GM12891 (cell line): ENCODE measurements around the gene UCKL1.

Experiments used
- DNase-seq: peaks from one replicate; pipeline ENCODE4 v3.0.0; 2011; ENCODE audit warnings: low spot score; ENCODE audit not compliant: insufficient read length
- FAIRE-seq: peaks from 2 replicates; lab custom pipeline; 2011; peaks lifted over from hg19 to GRCh38; lab: Jason Lieb, UNC
- PAX5 ChIP-seq: IDR thresholded peaks from 2 replicates; pipeline ENCODE4 v1.6.1; 2011; ENCODE audit warnings: low read length, moderate library complexity, mild to moderate bottlenecking; ENCODE audit not compliant: insufficient read depth, severe bottlenecking
- POLR2A ChIP-seq: IDR thresholded peaks from 2 replicates; pipeline ENCODE4 v1.6.1; 2011; ENCODE audit warnings: low read depth, low read length, control low read depth
- POLR2AphosphoS5 ChIP-seq: IDR thresholded peaks from 2 replicates; pipeline ENCODE4 v1.6.1; 2011; ENCODE audit warnings: low read depth, low read length, control low read depth
- POU2F2 ChIP-seq: IDR thresholded peaks from 2 replicates; pipeline ENCODE4 v1.6.1; 2011; ENCODE audit warnings: low read depth, mild to moderate bottlenecking, control low read depth, low read length, moderate library complexity
- SPI1 ChIP-seq: IDR thresholded peaks from 2 replicates; pipeline ENCODE4 v1.6.1; 2011; ENCODE audit warnings: low read depth, low read length, control low read depth
- TAF1 ChIP-seq: IDR thresholded peaks from 2 replicates; pipeline ENCODE4 v1.6.1; 2011; ENCODE audit warnings: low read depth, low read length, control low read depth

UCKL1 gene

GRCh38 chr20:63952210-63952535 lies 4.0 kb downstream of the UCKL1 start:
- TF ChIP-seq POLR2AphosphoS5 = no peak
- no peak for TF ChIP-seq POLR2A
- no peak for TF ChIP-seq PAX5
- TF ChIP-seq POU2F2 = no peak
- TF ChIP-seq SPI1 = no peak
- no peak for TF ChIP-seq TAF1
- FAIRE-seq = no peak
- no peak for DNase-seq

DNA sequence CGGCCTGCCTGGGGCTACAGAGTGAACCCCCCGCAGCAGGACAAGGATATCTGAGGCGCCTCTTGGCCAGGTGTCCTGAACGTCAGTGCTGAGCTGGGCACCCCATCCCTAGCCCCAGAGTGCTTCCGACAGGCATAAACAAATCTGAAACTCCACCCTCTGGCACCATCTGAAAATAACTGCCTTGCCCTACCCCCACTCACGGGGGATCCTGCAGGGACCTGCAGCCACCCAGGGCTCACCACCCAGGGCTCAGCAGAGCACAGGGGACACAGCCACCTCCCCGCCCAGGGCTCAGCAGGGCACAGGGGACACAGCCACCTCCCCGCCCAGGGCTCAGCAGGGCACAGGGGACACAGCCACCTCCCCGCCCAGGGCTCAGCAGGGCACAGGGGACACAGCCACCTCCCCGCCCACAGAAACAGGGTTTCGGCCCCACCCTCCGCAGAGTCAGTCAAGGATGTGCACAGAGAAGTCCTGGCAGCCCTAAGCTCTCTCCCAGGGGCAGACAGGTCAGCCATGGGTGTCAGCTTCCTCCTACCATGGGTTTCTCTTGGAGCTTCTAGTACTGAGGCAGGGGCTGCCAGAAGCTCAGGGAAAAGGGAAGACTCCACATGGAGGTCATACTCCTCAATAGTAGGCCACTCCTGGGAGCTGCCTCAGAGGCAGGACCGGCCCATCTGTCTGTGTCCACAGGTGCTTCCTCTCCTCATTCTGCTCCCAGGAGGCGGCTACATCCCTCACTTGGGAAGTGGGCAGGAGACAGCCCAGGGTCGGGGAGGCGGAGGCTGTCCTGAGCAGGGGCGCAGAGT lies 4.6 kb downstream of the UCKL1 start:
- DNase-seq (no peak), FAIRE-seq (no peak)
- TF ChIP-seq TAF1 = no peak
- TF ChIP-seq PAX5 = no peak
- TF ChIP-seq POU2F2 = no peak
- no peak for TF ChIP-seq POLR2A
- no peak for TF ChIP-seq SPI1
- TF ChIP-seq POLR2AphosphoS5 = no peak

DNA sequence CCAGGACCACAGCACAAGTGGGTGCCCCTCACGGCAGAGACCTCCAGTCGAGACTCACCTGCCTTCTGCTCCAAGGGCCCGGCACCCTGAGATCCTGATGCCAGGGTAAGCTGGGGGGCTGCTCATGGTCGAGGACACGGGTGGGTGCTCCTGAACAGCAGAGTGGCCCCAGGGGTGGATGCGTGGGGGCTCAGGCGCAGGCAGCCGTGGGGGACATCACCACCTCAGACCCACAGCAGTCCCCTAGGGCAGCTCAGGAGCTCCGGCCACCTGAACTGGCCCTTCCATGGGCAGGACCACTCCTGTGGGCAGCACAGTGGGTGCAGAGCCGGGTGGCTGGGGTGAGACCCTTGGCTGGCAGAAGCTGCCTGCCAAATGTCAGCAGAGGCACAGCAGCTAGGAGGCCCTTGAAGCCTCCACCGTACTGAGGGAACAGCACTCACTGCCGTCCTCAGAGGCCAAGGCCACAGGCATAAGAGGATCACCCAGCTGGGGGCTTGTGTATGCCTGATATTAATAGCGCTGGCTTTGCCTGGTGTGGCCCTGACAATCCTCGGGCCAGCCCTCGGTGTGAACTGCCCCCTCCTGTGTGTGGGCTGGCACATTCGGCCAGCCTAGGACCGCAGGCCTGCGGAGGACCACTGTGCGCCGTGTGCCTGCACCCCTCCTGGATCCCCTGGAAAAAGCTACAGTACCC lies 5.4 kb downstream of the UCKL1 start:
- DNase-seq (no peak), FAIRE-seq (no peak)
- no peak for TF ChIP-seq TAF1
- TF ChIP-seq SPI1 = no peak
- no peak for TF ChIP-seq PAX5
- no peak for TF ChIP-seq POU2F2
- no peak for TF ChIP-seq POLR2AphosphoS5
- no peak for TF ChIP-seq POLR2A

GRCh38 chr20:63947638-63948456 lies 8.4 kb downstream of the UCKL1 start:
- FAIRE-seq = no peak
- no peak for TF ChIP-seq POLR2A
- no peak for TF ChIP-seq PAX5
- no peak for TF ChIP-seq TAF1
- TF ChIP-seq SPI1 = no peak
- no peak for TF ChIP-seq POLR2AphosphoS5
- no peak for TF ChIP-seq POU2F2
- DNase-seq = no peak

GRCh38 chr20:63946986-63947637 lies 9.1 kb downstream of the UCKL1 start:
- no peak for DNase-seq
- no peak for FAIRE-seq
- TF ChIP-seq PAX5 (no peak), POLR2A (no peak), POLR2AphosphoS5 (no peak), SPI1 (no peak), TAF1 (no peak), POU2F2 (no peak)

- no peak for FAIRE-seq
- TF ChIP-seq TAF1 = no peak
- TF ChIP-seq PAX5 = no peak
- no peak for TF ChIP-seq POLR2AphosphoS5
- TF ChIP-seq POU2F2 = no peak
- TF ChIP-seq POLR2A = no peak
- no peak for TF ChIP-seq SPI1
- DNase-seq = no peak
Observed at GRCh38 chr20:63945921-63946920, 10.0 kb downstream of the UCKL1 start.

DNA sequence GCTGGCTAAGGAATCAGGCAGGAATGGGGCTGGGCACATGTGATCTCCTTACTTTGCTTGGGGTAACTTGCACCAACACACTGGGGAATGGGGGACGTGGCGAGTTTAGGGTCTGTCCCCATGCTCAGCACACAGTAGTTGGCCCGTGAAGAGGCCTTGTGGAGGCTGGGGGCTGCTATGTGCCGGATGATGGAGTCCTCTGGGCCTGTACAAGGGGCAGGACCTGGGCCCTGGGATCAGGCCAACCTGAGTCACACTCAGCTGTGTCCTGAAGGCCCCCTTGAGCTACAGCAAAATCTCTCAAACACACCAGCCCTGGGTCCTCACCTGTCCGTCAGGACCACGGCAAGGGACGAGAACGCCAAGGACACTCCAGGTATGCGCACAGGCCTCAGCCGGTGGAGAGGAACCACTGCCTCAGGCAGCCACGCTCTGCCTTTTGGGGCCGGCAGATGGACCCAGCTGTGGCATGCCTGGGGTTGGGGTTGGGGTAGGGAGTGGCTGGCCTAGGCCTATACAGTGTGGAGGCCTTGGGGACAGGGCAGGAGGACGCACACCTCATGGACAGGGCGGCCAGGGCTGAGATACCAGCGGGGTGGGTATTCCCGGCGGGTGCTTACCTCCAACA lies 11.1 kb downstream of the UCKL1 start:
- no peak for FAIRE-seq
- no peak for TF ChIP-seq SPI1
- no peak for TF ChIP-seq POU2F2
- no peak for TF ChIP-seq PAX5
- DNase-seq = no peak
